GM10847 (cell line): Measurements from ENCODE around the gene SLC30A1.

Experiments used
- POLR2A ChIP-seq: IDR thresholded peaks from 2 replicates; pipeline ENCODE4 v1.6.1; 2011; ENCODE audit not compliant: insufficient read length; ENCODE audit errors: extremely low read depth

The SLC30A1 gene

DNA sequence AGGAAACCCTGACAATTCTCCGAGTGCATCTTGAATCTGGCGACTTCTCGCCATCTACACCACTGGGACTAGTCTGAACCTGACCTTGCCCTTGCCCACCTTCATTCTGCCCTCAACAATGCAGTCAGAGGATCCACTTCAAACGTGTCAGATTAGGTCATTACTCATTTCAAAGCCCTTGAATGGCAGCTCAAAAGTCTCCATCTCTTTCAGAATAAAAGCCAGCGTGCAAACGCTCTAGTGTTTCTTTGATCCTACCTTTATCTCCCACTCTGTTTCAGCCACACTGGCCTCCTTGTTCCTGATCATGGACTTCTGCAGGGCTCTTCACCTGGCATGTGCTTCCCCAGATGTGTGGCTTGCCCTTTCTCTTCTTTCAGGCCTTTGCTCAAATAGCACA, 31.3 kb downstream of the SLC30A1 start:
- TF ChIP-seq POLR2A: no peak

- no peak for TF ChIP-seq POLR2A
Measured at GRCh38 chr1:211546543-211546942, 32.4 kb downstream of the SLC30A1 start.

- no peak for TF ChIP-seq POLR2A
Measured at GRCh38 chr1:211543025-211543424, 35.9 kb downstream of the SLC30A1 start.

DNA sequence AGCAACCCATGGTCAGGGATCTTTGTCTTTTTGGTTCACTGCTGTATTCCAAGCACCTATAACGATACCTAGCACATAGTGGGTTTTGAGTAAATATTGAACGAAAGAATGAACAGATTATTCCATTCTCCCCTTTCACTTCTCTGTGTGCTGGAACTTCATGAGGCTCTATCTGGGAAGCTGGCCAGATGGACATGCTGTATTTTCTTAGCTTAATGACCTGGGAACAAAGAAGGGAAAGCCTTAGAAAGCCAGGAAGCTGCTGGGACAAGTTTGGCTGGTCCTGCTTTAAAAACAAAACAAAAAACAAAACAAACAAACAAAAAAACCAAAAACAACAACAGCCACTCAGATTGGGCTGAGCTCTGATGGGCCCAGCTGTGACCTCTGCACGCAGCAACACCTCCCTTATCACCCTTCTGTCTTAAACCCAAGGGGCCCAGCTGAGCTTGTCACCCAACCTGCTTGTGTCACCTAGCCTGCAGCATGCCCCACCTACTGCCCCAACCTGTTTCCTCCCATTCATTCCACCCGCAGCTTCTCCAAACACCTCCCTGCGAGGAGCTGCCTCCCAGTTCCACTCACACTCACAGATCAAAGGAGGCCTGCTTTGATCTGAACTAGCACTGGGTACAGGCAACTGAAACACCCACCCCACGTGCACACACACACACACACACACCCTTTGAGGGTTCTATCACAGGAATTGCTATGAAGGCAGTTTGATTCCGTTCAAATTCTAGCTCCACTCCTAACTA, 37.1 kb downstream of the SLC30A1 start:
- TF ChIP-seq POLR2A: no peak

DNA sequence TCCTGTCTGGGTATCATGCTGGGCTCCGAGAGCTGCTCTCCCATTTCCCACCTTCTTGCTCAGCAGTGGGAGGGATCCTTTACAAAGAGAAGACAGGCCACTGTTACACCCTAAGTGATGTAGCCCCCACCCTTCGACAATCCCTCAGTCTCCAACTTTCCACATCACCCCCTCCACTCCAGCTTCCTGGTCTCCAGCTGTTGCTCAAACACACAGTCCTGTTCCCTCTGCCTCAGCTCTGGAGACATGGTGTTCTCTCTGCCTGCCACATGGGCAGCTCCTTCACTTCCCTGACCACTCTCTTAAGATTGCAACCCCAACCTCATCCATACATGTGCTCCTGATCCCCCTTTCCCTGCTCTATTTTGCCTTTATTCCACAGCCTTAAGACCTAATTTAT, 37.7 kb downstream of the SLC30A1 start:
- no peak for TF ChIP-seq POLR2A

- no peak for TF ChIP-seq POLR2A
Measured at GRCh38 chr1:211538287-211538686, 40.7 kb downstream of the SLC30A1 start.

DNA sequence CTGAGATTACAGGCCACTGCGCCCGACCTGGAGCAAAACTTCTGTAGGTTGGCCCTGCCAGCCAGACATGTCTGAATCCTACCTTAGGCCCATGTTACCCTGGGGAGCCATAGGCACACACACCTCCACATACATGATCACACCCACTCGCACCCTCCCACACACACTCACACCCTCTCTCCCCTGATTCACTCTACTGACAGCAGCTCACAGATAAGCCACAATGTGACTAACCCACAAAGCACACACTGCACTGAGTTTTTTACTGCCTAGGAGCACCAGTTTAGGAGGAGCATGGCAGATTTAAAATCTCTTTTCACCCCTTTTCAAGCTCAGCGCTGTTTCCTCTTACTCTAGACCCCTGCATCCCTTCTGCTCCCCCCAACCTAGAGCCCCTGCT, 41.7 kb downstream of the SLC30A1 start:
- TF ChIP-seq POLR2A: no peak

GRCh38 chr1:211536606-211537005, 42.4 kb downstream of the SLC30A1 start:
- TF ChIP-seq POLR2A: no peak

GRCh38 chr1:211535346-211535745, 43.6 kb downstream of the SLC30A1 start:
- TF ChIP-seq POLR2A: no peak

GRCh38 chr1:211534545-211535291, 44.2 kb downstream of the SLC30A1 start:
- no peak for TF ChIP-seq POLR2A

DNA sequence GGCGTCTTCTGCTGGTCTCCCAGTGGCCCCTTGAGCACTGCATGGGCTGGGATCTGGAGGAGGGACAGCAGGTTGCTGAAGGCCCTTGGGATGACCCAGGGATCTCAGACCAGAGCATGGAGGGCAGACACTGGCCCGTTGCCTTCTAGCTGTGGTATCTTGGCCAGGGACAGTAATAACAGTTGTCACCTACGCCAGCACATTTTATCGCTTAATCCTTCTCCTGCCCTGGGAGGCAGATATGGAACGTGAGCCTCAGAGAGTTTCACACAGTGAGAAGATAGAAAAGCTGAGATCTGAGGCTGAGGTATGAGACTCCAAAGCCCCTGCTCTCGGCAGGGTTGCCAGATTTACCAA, 46.9 kb downstream of the SLC30A1 start:
- TF ChIP-seq POLR2A: no peak

DNA sequence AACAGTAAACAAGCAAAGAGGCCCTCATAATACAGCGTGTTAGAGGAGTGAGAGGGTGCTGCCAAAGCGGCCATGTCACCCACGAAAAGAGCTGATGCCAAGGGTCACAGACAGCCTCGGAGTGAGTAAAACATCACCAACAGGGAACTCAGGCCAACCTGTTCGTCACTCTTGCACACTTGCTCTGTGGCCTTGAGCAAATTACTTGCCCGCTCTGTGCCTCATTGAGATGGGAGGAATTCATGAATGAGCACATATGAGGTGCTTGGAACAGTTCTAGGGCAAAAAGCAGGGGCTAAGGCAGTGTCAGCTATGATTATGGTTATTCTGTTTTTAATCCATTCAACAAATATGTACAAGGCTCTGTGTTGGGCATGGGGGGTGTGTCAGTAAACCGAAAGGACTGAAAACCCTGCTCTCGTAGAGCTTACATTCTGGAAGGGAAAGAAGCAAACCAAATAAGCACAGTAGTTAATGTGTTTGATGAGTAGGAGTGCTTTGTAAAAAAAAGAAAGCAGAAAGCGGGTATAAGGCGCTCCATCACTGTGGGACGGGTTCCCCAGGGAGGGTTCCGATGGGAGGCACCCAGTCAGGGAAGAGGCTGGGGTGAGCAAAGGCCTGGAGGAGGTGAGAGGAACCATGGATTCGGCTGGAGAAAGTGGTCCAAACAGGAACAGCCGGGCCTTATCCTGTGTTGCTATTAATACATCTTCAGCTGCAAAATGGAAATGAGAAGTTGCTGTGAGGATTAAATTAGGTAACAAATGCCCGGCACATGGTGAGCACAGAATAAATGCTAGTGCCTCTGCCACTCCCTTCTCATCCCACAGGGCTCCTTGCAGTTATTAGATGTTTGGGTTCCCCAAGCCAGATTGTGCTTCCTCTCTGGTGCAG, 47.5 kb downstream of the SLC30A1 start:
- no peak for TF ChIP-seq POLR2A

DNA sequence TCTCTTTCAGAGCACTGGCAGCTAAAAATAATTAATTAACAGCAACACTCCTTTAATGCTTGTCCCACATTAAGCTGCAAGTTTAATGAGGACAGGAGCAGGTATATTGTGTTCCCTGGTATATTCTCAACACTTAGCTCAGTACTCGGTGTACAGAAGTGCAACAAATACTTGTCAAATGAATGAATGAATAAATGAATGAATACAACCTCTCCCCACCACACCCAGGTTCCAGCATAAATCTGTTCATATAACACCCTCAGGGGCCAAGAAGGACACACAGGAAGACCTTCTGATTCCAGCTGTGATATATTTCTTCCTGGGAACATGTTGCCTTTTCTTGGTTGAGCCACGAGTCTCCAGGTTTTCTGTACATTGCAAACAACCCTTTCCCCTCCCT, 48.9 kb downstream of the SLC30A1 start:
- no peak for TF ChIP-seq POLR2A

DNA sequence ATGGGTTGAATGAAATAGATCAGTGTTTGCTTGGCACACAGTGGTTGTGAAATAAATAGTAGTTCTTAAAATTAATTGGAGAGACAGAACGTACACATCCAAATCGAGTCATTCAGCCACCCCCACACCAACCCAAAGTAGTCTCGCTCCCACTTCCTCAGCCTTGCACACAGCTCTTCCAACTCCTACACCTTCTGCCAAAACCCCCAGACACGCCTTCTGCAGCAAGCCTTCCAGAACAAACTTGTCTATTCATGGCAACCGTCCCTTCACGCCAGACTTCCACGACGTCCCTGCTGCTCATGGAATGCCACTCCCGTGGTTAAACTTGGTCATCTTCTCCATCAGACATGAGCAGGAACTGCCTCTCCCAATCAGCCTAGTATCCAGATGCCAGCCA, 49.5 kb downstream of the SLC30A1 start:
- TF ChIP-seq POLR2A: no peak

GRCh38 chr1:211529011-211529410, 50.0 kb downstream of the SLC30A1 start:
- TF ChIP-seq POLR2A: no peak

DNA sequence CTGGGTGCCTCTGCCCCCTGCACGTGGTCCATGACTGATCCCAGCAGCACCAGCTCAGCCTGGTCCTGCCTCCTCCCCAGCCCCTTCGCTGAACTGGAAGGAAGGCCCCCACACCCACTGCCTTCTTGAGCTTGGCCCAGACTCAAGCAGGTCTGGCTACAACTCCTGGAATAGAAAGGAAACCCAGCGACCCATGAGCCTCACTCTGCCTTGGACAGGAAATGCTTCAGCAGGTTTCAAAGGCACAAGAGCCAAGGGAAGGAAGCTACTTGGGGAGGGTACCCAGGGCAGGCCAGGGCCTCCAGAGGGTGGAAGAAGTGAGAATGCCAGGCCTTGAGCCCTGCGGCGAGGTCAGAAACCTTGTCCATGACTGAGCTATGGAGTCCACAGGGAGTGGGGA, 51.1 kb downstream of the SLC30A1 start:
- TF ChIP-seq POLR2A: no peak
